HepG2 (cell line): Measurements from ENCODE around the gene HSPB9. TPM values are rescaled to one million over a fixed set of nuclear protein-coding genes. Genes with fewer than 3 reads are reported as not detected.
A peak's percentile ranks its signal among the peaks of the same experiment; 100 is the strongest.

Source experiments
- ATM ChIP-seq: fragments of 450-650 bp; IDR thresholded peaks from 2 replicates; pipeline ENCODE4 v1.7.1; 2017; ENCODE audit warnings: mild to moderate bottlenecking, borderline replicate concordance
- BCL6 ChIP-seq: IDR thresholded peaks from 2 replicates; pipeline ENCODE4 v1.6.1; 2016; ENCODE audit warnings: missing genetic modification reagents, missing compliant biosample characterization
- CREM ChIP-seq, 2 experiments: sonication (generic) in 1 of 2; formaldehyde crosslinking in 1 of 2; IDR thresholded peaks; 2 replicates each; pipeline versions ENCODE4 v1.4.0 to v1.6.1; 2016 to 2020; ENCODE audit warnings: antibody characterized with exemption in 1 of 2, mild to moderate bottlenecking in 1 of 2, missing genetic modification reagents in 1 of 2
- FOXA1 ChIP-seq, 2 experiments: fragments of 450-650 bp in 1 of 2; sonication (generic) in 1 of 2; formaldehyde crosslinking in 1 of 2; IDR thresholded peaks; 2 replicates each; pipeline versions ENCODE4 v1.4.0 to v1.6.1; 2016 to 2020; ENCODE audit warnings: missing genetic modification reagents in 1 of 2
- GRHL1 ChIP-seq: sonication (generic); formaldehyde crosslinking; conservative IDR thresholded peaks from 2 replicates; pipeline ENCODE4 v1.8.0; 2022; ENCODE audit warnings: missing genetic modification reagents
- HMG20A ChIP-seq: IDR thresholded peaks from 2 replicates; pipeline ENCODE4 v1.6.1; 2016; ENCODE audit warnings: borderline replicate concordance
- MAFF ChIP-seq: IDR thresholded peaks from 2 replicates; pipeline ENCODE4 v1.6.1; 2011; ENCODE audit warnings: low read depth, low read length, improper control_type of control experiment
- NR3C1 ChIP-seq: sonication (generic); formaldehyde crosslinking; IDR thresholded peaks from 2 replicates; pipeline ENCODE4 v1.4.0; 2020; ENCODE audit warnings: missing genetic modification reagents
- PHF21A ChIP-seq: sonication (generic); formaldehyde crosslinking; IDR thresholded peaks from 2 replicates; pipeline ENCODE4 v1.5.0; 2020; ENCODE audit warnings: mild to moderate bottlenecking, missing genetic modification reagents
- POGZ ChIP-seq: sonication (generic); formaldehyde crosslinking; IDR thresholded peaks from 2 replicates; pipeline ENCODE4 v1.4.0; 2020; ENCODE audit warnings: mild to moderate bottlenecking, missing genetic modification reagents
- SIN3A ChIP-seq: IDR thresholded peaks from 2 replicates; pipeline ENCODE4 v1.6.1; 2011; ENCODE audit warnings: low read depth, mild to moderate bottlenecking, control low read depth, low read length, borderline replicate concordance
- SRSF1 ChIP-seq: fragments of 200-400 bp; formaldehyde crosslinking; optimal IDR thresholded peaks from 2 replicates; pipeline ENCODE3; 2017; ENCODE audit warnings: mild to moderate bottlenecking, low read depth, low read length, moderate library complexity
- YEATS2 ChIP-seq: sonication (generic); formaldehyde crosslinking; IDR thresholded peaks from 2 replicates; pipeline ENCODE4 v1.4.0; 2020; ENCODE audit warnings: missing genetic modification reagents, borderline replicate concordance
- ZNF33A ChIP-seq: sonication (generic); formaldehyde crosslinking; IDR thresholded peaks from 2 replicates; pipeline ENCODE4 v1.5.1; 2020; ENCODE audit warnings: missing genetic modification reagents, mild to moderate bottlenecking, moderate library complexity, borderline replicate concordance
- ZNF567 ChIP-seq: sonication (generic); formaldehyde crosslinking; IDR thresholded peaks from 2 replicates; pipeline ENCODE4 v1.8.1; 2023; ENCODE audit warnings: mild to moderate bottlenecking, missing genetic modification reagents, borderline replicate concordance
- ZNF691 ChIP-seq: sonication (generic); formaldehyde crosslinking; IDR thresholded peaks from 2 replicates; pipeline ENCODE4 v1.4.0; 2020; ENCODE audit warnings: missing genetic modification reagents, low read depth, mild to moderate bottlenecking, borderline replicate concordance
- polyA plus RNA-seq, 8 experiments: library from polyadenylated mRNA; depleted of rRNA in 3 of 8; stranded (reverse) in 7 of 8; unstranded in 1 of 8; fragments of >200 nt; fragmentation: Illumina TruSeq in 4 of 8; extraction: Trizol in 4 of 8; gene quantifications; 2 replicates each; pipeline versions ENCODE4 v1.2.1 to v1.2.3, GENCODE V29; 2011 to 2016; ENCODE audit warnings: low read depth in 4 of 8, missing spikeins in 1 of 8, mixed read lengths in 1 of 8; ENCODE audit not compliant: insufficient read depth in 1 of 8
- total RNA-seq, 5 experiments: library from RNA; depleted of rRNA; stranded (reverse); fragments of >200 nt; fragmentation: Illumina TruSeq; extraction: Trizol; gene quantifications; 2 replicates each; pipeline ENCODE4 v1.2.3, GENCODE V29; 2016; ENCODE audit warnings: low read depth in 1 of 5
- TF ChIP-seq, protein P1 (sequence below): sonication (generic); formaldehyde crosslinking; IDR thresholded peaks from 2 replicates; pipeline ENCODE4 v1.4.0; 2020; ENCODE audit warnings: mild to moderate bottlenecking, missing genetic modification reagents

HSPB9 gene
- total and polyA plus RNA-seq, 2 of the 13 experiments (the other 11 are each of a cell fraction or from before 2014, with no cell fraction given) = 0.05 to 0.24 TPM

GRCh38 chr17:42135664-42136653 is 13.4 kb downstream of the HSPB9 start (continued):
- TF ChIP-seq, protein P1, sequence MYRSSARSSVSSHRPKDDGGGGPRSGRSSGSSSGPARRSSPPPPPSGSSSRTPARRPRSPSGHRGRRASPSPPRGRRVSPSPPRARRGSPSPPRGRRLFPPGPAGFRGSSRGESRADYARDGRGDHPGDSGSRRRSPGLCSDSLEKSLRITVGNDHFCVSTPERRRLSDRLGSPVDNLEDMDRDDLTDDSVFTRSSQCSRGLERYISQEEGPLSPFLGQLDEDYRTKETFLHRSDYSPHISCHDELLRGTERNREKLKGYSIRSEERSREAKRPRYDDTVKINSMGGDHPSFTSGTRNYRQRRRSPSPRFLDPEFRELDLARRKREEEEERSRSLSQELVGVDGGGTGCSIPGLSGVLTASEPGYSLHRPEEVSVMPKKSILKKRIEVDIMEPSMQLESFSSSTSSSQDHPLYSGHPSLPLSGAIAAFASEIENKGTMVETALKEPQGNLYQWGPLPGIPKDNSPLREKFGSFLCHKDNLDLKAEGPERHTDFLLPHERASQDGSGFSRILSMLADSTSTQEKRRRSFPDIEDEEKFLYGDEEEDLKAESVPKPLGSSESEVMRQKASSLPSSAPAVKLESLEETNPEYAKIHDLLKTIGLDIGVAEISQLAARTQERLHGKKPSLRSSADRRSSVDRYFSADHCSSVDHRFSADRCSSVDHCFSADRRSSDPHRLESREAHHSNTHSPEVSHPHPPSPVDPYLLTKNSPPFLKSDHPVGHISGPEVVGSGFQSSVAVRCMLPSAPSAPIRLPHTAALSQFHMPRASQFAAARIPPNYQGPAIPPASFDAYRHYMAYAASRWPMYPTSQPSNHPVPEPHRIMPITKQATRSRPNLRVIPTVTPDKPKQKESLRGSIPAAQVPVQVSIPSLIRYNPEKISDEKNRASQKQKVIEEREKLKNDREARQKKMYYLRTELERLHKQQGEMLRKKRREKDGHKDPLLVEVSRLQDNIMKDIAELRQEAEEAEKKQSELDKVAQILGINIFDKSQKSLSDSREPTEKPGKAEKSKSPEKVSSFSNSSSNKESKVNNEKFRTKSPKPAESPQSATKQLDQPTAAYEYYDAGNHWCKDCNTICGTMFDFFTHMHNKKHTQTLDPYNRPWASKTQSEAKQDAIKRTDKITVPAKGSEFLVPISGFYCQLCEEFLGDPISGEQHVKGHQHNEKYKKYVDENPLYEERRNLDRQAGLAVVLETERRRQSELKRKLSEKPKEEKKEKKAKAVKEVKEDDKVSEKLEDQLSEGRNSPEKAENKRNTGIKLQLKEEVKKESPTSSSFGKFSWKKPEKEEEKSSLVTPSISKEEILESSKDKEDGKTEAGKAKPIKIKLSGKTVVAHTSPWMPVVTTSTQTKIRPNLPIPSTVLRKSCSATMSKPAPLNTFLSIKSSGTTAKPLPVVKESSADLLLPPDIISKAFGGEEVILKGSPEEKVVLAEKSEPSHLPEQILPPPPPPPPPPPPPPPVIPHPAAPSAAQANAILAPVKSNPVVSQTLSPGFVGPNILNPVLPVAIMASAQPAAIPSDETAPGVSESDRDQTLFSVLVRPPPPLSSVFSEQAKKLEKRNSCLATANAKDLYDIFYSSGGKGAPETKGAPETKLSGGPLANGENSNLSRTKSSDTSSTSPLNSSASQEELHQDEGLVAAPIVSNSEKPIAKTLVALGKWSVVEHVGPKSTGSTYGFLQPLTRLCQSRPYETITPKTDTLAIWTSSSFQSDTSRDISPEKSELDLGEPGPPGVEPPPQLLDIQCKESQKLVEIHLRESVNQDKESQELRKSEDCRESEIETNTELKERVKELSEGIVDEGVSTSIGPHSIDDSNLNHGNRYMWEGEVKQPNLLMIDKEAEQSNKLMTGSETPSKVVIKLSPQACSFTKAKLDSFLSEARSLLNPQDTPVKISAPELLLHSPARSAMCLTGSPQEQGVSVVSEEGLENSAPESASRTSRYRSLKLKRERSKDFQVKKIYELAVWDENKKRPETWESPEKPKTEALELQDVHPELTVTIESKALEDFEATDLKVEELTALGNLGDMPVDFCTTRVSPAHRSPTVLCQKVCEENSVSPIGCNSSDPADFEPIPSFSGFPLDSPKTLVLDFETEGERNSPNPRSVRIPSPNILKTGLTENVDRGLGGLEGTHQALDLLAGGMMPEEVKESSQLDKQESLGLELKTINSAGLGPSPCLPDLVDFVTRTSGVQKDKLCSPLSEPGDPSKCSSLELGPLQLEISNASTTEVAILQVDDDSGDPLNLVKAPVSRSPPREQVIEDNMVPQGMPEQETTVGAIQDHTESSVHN (CRISPR knock-in tag) = peak; percentile 40; the same call in 1 of the 2 replicates
- TF ChIP-seq ZNF567 (CRISPR knock-in tag) (peak; percentile 44; the same call in 1 of the 2 replicates), PHF21A (peak; percentile 91), SRSF1 (no peak), ZNF691 (CRISPR knock-in tag) (0 out of 2 replicates have a peak, but pooled peaks have one; percentile 36), ZNF33A (CRISPR knock-in tag) (no peak), BCL6 (CRISPR knock-in tag) (peak; percentile 74), ATM (no peak), SIN3A (peak; percentile 68; the same call in 1 of the 2 replicates), MAFF (0 out of 2 replicates have a peak, but pooled peaks have one; percentile 2), POGZ (CRISPR knock-in tag) (0 out of 2 replicates have a peak, but pooled peaks have one; percentile 20), CREM (IDR thresholded peaks at IDR 0.05) (peak; percentile 47), CREM (CRISPR knock-in tag; IDR thresholded peaks at IDR 0.05) (no peak), GRHL1 (CRISPR knock-in tag) (no peak), YEATS2 (CRISPR knock-in tag) (peak; percentile 44; the same call in 1 of the 2 replicates), NR3C1 (CRISPR knock-in tag) (no peak), FOXA1 (IDR thresholded peaks at IDR 0.05) (no peak), FOXA1 (CRISPR knock-in tag; IDR thresholded peaks at IDR 0.05) (peak; percentile 83), HMG20A (peak; percentile 45; the same call in 1 of the 2 replicates)
